NCI-H748 (cell line): ENCODE data around the gene SPOP.
"Not testable (repeated sequence)": the region's sequence is repeated elsewhere in the genome, so short reads cannot be mapped to it uniquely, and the experiment has no call there.

Source experiments
- DNase-seq: peaks from one replicate; lab custom pipeline; 2025; ENCODE audit not compliant: unreplicated experiment; lab: John Stamatoyannopoulos, UW

The SPOP gene

GRCh38 chr17:49553676-49554335, 124.1 kb downstream of the SPOP start:
- DNase-seq: no peak

DNA sequence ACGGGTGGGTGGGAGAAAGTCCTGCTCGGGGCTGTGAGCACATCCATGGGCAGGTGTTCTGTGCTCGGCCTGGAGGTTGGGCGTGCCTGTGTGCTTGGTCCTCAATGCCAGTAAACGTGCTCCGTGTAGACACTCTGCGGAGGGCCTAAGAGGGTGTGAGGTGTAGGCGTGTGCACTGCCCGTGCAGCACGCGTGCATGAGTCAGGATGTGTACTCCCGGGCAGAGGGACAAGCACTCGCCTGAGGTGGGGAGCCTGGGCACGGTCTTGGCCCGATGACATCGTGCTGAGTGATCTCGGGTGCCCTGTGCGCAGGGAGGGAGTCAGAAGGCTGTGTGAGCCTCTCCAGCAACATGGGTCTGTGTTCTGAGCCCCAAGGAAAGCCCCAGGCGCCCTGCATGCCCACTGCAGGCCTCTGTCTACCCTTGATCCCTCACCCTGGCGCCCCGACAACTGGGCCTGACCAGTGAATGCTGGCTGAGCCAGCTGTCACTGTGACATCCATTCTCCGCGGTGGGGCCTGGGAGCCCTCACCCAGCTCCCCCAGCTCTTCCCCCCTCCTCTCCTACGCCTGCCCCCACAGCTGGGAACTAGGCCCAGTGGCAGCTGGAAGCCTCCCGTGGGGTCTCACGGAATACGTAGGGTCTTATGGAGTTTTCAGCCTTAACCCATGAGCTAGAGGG, 125.7 kb downstream of the SPOP start:
- DNase-seq: no peak

DNA sequence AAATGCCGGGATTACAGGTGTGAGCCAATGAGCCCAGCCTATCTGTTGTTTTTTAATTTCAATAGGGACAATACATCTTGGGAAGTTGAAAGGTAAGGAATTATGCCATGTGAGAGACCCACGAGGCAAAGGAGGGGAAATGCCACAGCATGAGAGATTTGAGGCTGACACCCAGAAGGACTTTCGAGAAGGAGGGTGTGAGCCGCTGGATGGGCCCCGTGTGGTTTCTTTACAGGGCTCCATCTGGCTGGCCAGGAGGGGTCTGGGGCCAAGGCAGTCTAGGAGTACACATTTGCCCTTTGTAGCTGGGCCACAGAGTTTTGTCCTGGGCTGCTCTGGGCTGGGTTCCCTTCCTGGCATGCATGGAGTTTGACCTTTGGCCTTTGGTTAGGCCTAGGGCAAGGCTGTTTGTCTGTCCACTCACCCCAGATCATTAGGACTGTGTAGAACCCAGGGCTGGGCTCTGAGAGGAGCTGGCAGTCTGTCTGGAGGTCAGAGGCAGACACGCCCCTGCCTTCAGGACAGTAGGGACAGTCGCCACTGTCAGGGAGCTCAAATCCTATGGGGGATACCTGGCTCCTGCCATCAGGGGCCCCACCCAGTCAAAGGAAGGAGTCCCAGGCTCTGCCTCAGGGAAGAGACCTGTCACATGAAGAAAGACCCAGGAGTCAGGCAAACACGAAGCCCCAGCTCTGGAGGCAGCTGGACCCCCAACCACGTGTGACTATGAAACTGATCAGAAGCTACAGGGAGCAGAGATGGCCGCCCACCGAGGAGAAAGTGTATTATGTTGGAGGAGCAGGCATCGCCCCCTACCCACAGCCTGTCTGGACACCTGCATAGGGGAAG, 126.5 kb downstream of the SPOP start:
- no peak for DNase-seq

- not testable (repeated sequence) for DNase-seq
Observed at GRCh38 chr17:49550764-49551163, 127.1 kb downstream of the SPOP start.

GRCh38 chr17:49549691-49550678, 127.9 kb downstream of the SPOP start:
- no peak for DNase-seq

DNA sequence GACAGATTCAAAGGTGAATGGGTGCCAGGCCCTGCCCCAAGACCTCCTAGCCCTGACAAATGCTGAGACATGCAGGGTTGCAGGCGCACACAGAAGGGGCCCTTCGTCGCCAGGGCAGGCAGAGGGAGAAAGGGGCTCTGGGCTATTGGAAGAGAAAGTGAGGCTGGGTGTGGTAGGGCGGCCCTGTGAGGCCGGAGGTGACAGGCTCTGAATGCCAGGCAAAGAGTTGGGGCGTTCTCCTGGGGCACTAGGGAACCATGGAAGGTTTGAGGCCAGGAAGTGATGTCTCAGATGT, 128.6 kb downstream of the SPOP start:
- no peak for DNase-seq
